HepG2 (cell line): ENCODE measurements around the gene LATS2. TPM values are rescaled to one million over a fixed set of nuclear protein-coding genes. Genes with fewer than 3 reads are reported as not detected.

ENCODE experiments used
- ATAC-seq: fragments of 200-7000 bp; cut with Tn5 transposase; 3 replicates; pipeline ENCODE4 v1.9.1; 2020; ENCODE audit warnings: mild to moderate bottlenecking, moderate library complexity
- BruUV-seq: library from RNA; stranded (reverse); fragments of 400-500 nt; replicated peaks from 2 replicates; lab custom pipeline; 2021; lab: Mats Ljungman, UMichigan
- CTCF ChIA-PET: fragments of 300-600 bp; formaldehyde crosslinking; extraction: SDS; loops from one replicate; lab custom pipeline; 2021; ENCODE audit warnings: low total read pairs, inconsistent platforms, low intra/inter-chr PET ratio; lab: Yijun Ruan, JAX
- POLR2A ChIA-PET: fragments of 350-600 bp; sonication (Branson Sonifier 250); formaldehyde crosslinking; loops from one replicate; lab custom pipeline; 2020; ENCODE audit warnings: antibody characterized with exemption, inconsistent platforms; lab: Yijun Ruan, JAX
- DNase-seq: peaks from one replicate; pipeline ENCODE4 v3.0.0-alpha.2; 2015; ENCODE audit warnings: low spot score
- FAIRE-seq: peaks from 3 replicates; lab custom pipeline; 2011; peaks lifted over from hg19 to GRCh38; lab: Jason Lieb, UNC
- H2AFZ ChIP-seq: one replicate; pipeline ENCODE4 v1.6.1; 2011; ENCODE audit warnings: low read length, inconsistent platforms
- H3K27ac ChIP-seq: fragments of 300-600 bp; 3 replicates; pipeline ENCODE4 v1.8.0; 2011; ENCODE audit warnings: mixed run types, mild to moderate bottlenecking, mixed read lengths, low read length, inconsistent platforms; ENCODE audit not compliant: insufficient read depth; ENCODE audit errors: extremely low read length
- H3K27me3 ChIP-seq, 2 experiments: fragments of 200-600 bp in 1 of 2; 2 replicates in 1 of 2; 3 replicates in 1 of 2; pipeline versions ENCODE4 v1.6.0 to v1.8.0; 2011; ENCODE audit warnings: low read length in 2 of 2, mild to moderate bottlenecking in 2 of 2, moderate library complexity in 2 of 2, inconsistent platforms in 1 of 2; ENCODE audit not compliant: insufficient read depth in 2 of 2, control insufficient read depth in 1 of 2
- H3K36me3 ChIP-seq, 2 experiments: fragments of 200-600 bp in 1 of 2; replicated peaks in 1 of 2; 2 replicates in 1 of 2; 3 replicates in 1 of 2; pipeline versions ENCODE4 v1.5.1 to v1.8.0; 2011; ENCODE audit warnings: low read length in 2 of 2, inconsistent platforms in 1 of 2; ENCODE audit not compliant: insufficient read depth in 2 of 2, control insufficient read depth in 1 of 2
- H3K4me1 ChIP-seq: 2 replicates; pipeline ENCODE4 v1.5.1; 2012; ENCODE audit warnings: low read length, inconsistent platforms; ENCODE audit not compliant: insufficient read depth
- H3K4me2 ChIP-seq: 2 replicates; pipeline ENCODE4 v1.6.0; 2011; ENCODE audit warnings: low read depth, low read length, inconsistent platforms
- H3K4me3 ChIP-seq, 3 experiments: fragments of 200-600 bp in 1 of 3; sonication (generic), shearing (Covaris generic) in 1 of 3; replicated peaks in 1 of 3; 2 replicates each; pipeline ENCODE4 v1.5.1; 2011 to 2016; ENCODE audit warnings: low read length in 3 of 3, inconsistent platforms in 2 of 3, low read depth in 2 of 3, mild to moderate bottlenecking in 2 of 3, control low read depth in 1 of 3, mixed read lengths in 1 of 3; ENCODE audit not compliant: insufficient read depth in 1 of 3
- H3K79me2 ChIP-seq: one replicate; pipeline ENCODE4 v1.6.1; 2011; ENCODE audit warnings: low read length, inconsistent platforms; ENCODE audit not compliant: insufficient read depth
- H3K9ac ChIP-seq: 2 replicates; pipeline ENCODE4 v1.6.0; 2011; ENCODE audit warnings: mild to moderate bottlenecking, low read depth, low read length, inconsistent platforms; ENCODE audit not compliant: insufficient read depth
- H3K9me3 ChIP-seq: 2 replicates; pipeline ENCODE4 v1.5.1; 2012; ENCODE audit warnings: mild to moderate bottlenecking, low read length
- H4K20me1 ChIP-seq: 2 replicates; pipeline ENCODE4 v1.6.0; 2011; ENCODE audit warnings: inconsistent platforms, mild to moderate bottlenecking, low read length, moderate library complexity; ENCODE audit not compliant: insufficient read depth
- CEBPB ChIP-seq: IDR thresholded peaks from 2 replicates; pipeline ENCODE4 v1.6.1; 2011; ENCODE audit warnings: low read depth, low read length, improper control_type of control experiment, borderline replicate concordance
- HMG20B ChIP-seq: conservative IDR thresholded peaks from 2 replicates; pipeline ENCODE4 v1.6.1; 2016; ENCODE audit warnings: missing genetic modification reagents, missing compliant biosample characterization
- HNF4A ChIP-seq: sonication (generic); formaldehyde crosslinking; IDR thresholded peaks from 2 replicates; pipeline ENCODE4 v1.4.0; 2020; ENCODE audit warnings: missing genetic modification reagents
- HNF4G ChIP-seq, 2 experiments: sonication (generic) in 1 of 2; formaldehyde crosslinking in 1 of 2; IDR thresholded peaks; 2 replicates each; pipeline versions ENCODE4 v1.4.0 to v1.6.1; 2011 to 2020; ENCODE audit warnings: borderline replicate concordance in 2 of 2, low read depth in 2 of 2, mild to moderate bottlenecking in 2 of 2, low read length in 1 of 2, missing genetic modification reagents in 1 of 2, moderate library complexity in 1 of 2
- MEIS2 ChIP-seq: sonication (generic); formaldehyde crosslinking; IDR thresholded peaks from 2 replicates; pipeline ENCODE4 v1.9.0; 2021; ENCODE audit warnings: mild to moderate bottlenecking, missing genetic modification reagents
- NFE2 ChIP-seq: sonication (generic); formaldehyde crosslinking; IDR thresholded peaks from 2 replicates; pipeline ENCODE4 v1.4.0; 2020; ENCODE audit warnings: missing genetic modification reagents
- PAWR ChIP-seq: sonication (generic); formaldehyde crosslinking; IDR thresholded peaks from 2 replicates; pipeline ENCODE4 v1.4.0; 2020; ENCODE audit warnings: missing genetic modification reagents, mild to moderate bottlenecking, borderline replicate concordance
- TEAD3 ChIP-seq: optimal IDR thresholded peaks from 2 replicates; pipeline ENCODE3; 2016; ENCODE audit warnings: borderline replicate concordance
- TOPORS ChIP-seq: sonication (generic); formaldehyde crosslinking; IDR thresholded peaks from 2 replicates; pipeline ENCODE4 v1.8.0; 2023; ENCODE audit warnings: mild to moderate bottlenecking, missing genetic modification reagents
- TP53 ChIP-seq: sonication (generic); formaldehyde crosslinking; conservative IDR thresholded peaks from 2 replicates; pipeline ENCODE4 v1.4.0; 2020; ENCODE audit warnings: missing genetic modification reagents
- ZBTB7B ChIP-seq: sonication (generic); formaldehyde crosslinking; IDR thresholded peaks from 2 replicates; pipeline ENCODE4 v1.4.0; 2020; ENCODE audit warnings: missing genetic modification reagents
- ZNF263 ChIP-seq: sonication (generic); formaldehyde crosslinking; IDR thresholded peaks from 2 replicates; pipeline ENCODE4 v1.4.0; 2020; ENCODE audit warnings: missing genetic modification reagents
- ZNF343 ChIP-seq: sonication (generic); formaldehyde crosslinking; IDR thresholded peaks from 2 replicates; pipeline ENCODE4 v1.4.0; 2020; ENCODE audit warnings: mild to moderate bottlenecking, missing genetic modification reagents
- WGBS: methylation state at CpG from one replicate; pipeline ENCODE4 v1.1.6; 2017; ENCODE audit warnings: low lambda C conversion rate; 5-methylcytosine and 5-hydroxymethylcytosine counted together
- in situ Hi-C: cut with HindIII; loops from 2 replicates; pipeline ENCODE4 v1.10.0; 2017; ENCODE audit warnings: low pct_unique_long_range_greater_than_20kb; ENCODE audit not compliant: extremely low pct_ligation_motif_present
- intact Hi-C: fragments of 100-400 bp; cut with micrococcal nuclease; formaldehyde crosslinking; loops from one replicate; pipeline ENCODE4 v1.10.0; 2022; ENCODE audit not compliant: unreplicated experiment
- polyA plus RNA-seq, 8 experiments: library from polyadenylated mRNA; depleted of rRNA in 3 of 8; stranded (reverse) in 7 of 8; unstranded in 1 of 8; fragments of >200 nt; fragmentation: Illumina TruSeq in 4 of 8; extraction: Trizol in 4 of 8; gene quantifications; 2 replicates each; pipeline versions ENCODE4 v1.2.1 to v1.2.3, GENCODE V29; 2011 to 2016; ENCODE audit warnings: low read depth in 4 of 8, missing spikeins in 1 of 8, mixed read lengths in 1 of 8; ENCODE audit not compliant: insufficient read depth in 1 of 8
- total RNA-seq, 5 experiments: library from RNA; depleted of rRNA; stranded (reverse); fragments of >200 nt; fragmentation: Illumina TruSeq; extraction: Trizol; gene quantifications; 2 replicates each; pipeline ENCODE4 v1.2.3, GENCODE V29; 2016; ENCODE audit warnings: low read depth in 1 of 5
- TF ChIP-seq, protein P1 (sequence below): sonication (generic); formaldehyde crosslinking; IDR thresholded peaks from 2 replicates; pipeline ENCODE4 v1.4.0; 2020; ENCODE audit warnings: mild to moderate bottlenecking, missing genetic modification reagents
- TF ChIP-seq, protein P2 (sequence below): sonication (generic); formaldehyde crosslinking; IDR thresholded peaks from 2 replicates; pipeline ENCODE4 v1.5.0; 2020; ENCODE audit warnings: missing genetic modification reagents
- TF ChIP-seq, protein P3 (sequence below): IDR thresholded peaks from 2 replicates; pipeline ENCODE4 v1.6.1; 2016; ENCODE audit warnings: missing compliant biosample characterization, missing genetic modification reagents, borderline replicate concordance
- TF ChIP-seq, protein P4 (sequence below): sonication (generic); formaldehyde crosslinking; IDR thresholded peaks from 2 replicates; pipeline ENCODE4; 2020; ENCODE audit warnings: missing genetic modification reagents, mild to moderate bottlenecking, borderline replicate concordance

The LATS2 gene
- total and polyA plus RNA-seq, 2 of the 13 experiments (the other 11 are each of a cell fraction or from before 2014, with no cell fraction given): 7.3 to 8.5 TPM

DNA sequence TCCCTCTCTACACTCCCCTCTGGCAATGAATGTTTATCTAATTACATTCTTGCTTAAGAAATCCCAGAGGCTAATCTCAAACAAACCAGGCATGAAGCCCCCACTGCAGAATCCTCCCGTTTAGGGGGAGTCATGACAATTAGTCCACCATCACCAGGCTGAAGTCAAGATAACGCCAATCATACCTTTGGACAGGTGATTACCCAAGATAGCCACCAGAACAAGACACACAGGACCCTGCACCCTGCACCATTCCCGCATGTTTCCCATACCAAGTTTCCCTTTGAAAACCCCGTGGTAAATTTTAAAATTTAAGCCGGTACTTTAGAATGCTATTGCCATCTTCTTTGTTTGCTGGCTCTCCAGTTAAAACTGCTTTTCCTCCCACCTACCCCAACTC lies 94.0 kb downstream of the LATS2 start:
- H3K4me2 ChIP-seq: peak overlapping the region; percentile 16
- intact Hi-C loops: no loop called here
- ATAC-seq (peak; percentile 81), DNase-seq (peak; percentile 65), FAIRE-seq (no peak)
- no peaks in the 10 kb centered on the region for H3K9me3 ChIP-seq
- peaks cover 24% of the 10 kb centered on the region for H3K4me1 ChIP-seq
- no peaks in the 10 kb centered on the region for H3K79me2 ChIP-seq
- CTCF ChIA-PET: no interaction called here
- in situ Hi-C loops: no loop called here
- H3K27me3 ChIP-seq: no peaks in the 10 kb centered on the region
- H3K36me3 ChIP-seq: no peaks in the 10 kb centered on the region
- no peak overlapping the region for H3K9ac ChIP-seq
- H3K4me3 ChIP-seq: no peak overlapping the region
- no TSS peak for BruUV-seq
- H4K20me1 ChIP-seq: no peaks in the 10 kb centered on the region
- POLR2A ChIA-PET: no interaction called here
- 3% methylated on average over 5 of the region's 5 CpGs for WGBS
- H3K27ac ChIP-seq: no peak overlapping the region
- H2AFZ ChIP-seq: no peak overlapping the region
- no peak for TF ChIP-seq PAWR
- peak; percentile 20 for TF ChIP-seq TEAD3 (CRISPR knock-in tag)
- TF ChIP-seq CEBPB: 0 out of 2 replicates have a peak, but pooled peaks have one; percentile 21
- no peak for TF ChIP-seq TP53 (CRISPR knock-in tag)
- TF ChIP-seq ZBTB7B (CRISPR knock-in tag): no peak
- TF ChIP-seq ZNF343 (CRISPR knock-in tag): no peak
- peak; percentile 44; the same call in 1 of the 2 replicates for TF ChIP-seq HNF4A
- TF ChIP-seq, protein P1, sequence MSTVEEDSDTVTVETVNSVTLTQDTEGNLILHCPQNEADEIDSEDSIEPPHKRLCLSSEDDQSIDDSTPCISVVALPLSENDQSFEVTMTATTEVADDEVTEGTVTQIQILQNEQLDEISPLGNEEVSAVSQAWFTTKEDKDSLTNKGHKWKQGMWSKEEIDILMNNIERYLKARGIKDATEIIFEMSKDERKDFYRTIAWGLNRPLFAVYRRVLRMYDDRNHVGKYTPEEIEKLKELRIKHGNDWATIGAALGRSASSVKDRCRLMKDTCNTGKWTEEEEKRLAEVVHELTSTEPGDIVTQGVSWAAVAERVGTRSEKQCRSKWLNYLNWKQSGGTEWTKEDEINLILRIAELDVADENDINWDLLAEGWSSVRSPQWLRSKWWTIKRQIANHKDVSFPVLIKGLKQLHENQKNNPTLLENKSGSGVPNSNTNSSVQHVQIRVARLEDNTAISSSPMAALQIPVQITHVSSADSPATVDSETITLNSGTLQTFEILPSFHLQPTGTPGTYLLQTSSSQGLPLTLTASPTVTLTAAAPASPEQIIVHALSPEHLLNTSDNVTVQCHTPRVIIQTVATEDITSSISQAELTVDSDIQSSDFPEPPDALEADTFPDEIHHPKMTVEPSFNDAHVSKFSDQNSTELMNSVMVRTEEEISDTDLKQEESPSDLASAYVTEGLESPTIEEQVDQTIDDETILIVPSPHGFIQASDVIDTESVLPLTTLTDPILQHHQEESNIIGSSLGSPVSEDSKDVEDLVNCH (CRISPR knock-in tag): no peak
- TF ChIP-seq, protein P2, sequence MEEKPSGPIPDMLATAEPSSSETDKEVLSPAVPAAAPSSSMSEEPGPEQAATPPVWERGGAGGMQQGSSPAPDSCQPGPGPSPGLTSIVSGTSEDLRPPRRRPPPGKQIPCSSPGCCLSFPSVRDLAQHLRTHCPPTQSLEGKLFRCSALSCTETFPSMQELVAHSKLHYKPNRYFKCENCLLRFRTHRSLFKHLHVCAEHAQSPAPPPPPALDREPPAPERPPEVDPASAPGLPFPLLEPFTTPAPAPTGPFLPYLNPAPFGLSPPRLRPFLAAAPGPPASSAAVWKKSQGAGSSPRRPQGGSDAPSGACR (CRISPR knock-in tag): no peak
- TF ChIP-seq MEIS2 (CRISPR knock-in tag): no peak
- TF ChIP-seq, protein P3, sequence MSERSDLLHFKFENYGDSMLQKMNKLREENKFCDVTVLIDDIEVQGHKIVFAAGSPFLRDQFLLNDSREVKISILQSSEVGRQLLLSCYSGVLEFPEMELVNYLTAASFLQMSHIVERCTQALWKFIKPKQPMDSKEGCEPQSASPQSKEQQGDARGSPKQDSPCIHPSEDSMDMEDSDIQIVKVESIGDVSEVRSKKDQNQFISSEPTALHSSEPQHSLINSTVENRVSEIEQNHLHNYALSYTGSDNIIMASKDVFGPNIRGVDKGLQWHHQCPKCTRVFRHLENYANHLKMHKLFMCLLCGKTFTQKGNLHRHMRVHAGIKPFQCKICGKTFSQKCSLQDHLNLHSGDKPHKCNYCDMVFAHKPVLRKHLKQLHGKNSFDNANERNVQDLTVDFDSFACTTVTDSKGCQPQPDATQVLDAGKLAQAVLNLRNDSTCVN: no peak
- no peak for TF ChIP-seq HMG20B (CRISPR knock-in tag)
- no peak for TF ChIP-seq NFE2 (CRISPR knock-in tag)
- no peak for TF ChIP-seq TOPORS (CRISPR knock-in tag)
- TF ChIP-seq, protein P4, sequence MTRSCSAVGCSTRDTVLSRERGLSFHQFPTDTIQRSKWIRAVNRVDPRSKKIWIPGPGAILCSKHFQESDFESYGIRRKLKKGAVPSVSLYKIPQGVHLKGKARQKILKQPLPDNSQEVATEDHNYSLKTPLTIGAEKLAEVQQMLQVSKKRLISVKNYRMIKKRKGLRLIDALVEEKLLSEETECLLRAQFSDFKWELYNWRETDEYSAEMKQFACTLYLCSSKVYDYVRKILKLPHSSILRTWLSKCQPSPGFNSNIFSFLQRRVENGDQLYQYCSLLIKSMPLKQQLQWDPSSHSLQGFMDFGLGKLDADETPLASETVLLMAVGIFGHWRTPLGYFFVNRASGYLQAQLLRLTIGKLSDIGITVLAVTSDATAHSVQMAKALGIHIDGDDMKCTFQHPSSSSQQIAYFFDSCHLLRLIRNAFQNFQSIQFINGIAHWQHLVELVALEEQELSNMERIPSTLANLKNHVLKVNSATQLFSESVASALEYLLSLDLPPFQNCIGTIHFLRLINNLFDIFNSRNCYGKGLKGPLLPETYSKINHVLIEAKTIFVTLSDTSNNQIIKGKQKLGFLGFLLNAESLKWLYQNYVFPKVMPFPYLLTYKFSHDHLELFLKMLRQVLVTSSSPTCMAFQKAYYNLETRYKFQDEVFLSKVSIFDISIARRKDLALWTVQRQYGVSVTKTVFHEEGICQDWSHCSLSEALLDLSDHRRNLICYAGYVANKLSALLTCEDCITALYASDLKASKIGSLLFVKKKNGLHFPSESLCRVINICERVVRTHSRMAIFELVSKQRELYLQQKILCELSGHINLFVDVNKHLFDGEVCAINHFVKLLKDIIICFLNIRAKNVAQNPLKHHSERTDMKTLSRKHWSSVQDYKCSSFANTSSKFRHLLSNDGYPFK (CRISPR knock-in tag): no peak
- peak; percentile 29; the same call in 1 of the 2 replicates for TF ChIP-seq HNF4G (IDR thresholded peaks at IDR 0.05; ENCODE audit: borderline replicate concordance, low read depth, low read length)
- TF ChIP-seq HNF4G (CRISPR knock-in tag; IDR thresholded peaks at IDR 0.05; ENCODE audit: borderline replicate concordance, low read depth): no peak
- no peak for TF ChIP-seq ZNF263 (CRISPR knock-in tag)
